Measurements from ENCODE around the gene BIRC3. TPM values are rescaled to one million over a fixed set of nuclear protein-coding genes. Genes with fewer than 3 reads are reported as not detected.

The BIRC3 gene
- total RNA-seq, 3 donors from 2014 or later: 2.6 to 30.0 (median 10.8) TPM

DNA sequence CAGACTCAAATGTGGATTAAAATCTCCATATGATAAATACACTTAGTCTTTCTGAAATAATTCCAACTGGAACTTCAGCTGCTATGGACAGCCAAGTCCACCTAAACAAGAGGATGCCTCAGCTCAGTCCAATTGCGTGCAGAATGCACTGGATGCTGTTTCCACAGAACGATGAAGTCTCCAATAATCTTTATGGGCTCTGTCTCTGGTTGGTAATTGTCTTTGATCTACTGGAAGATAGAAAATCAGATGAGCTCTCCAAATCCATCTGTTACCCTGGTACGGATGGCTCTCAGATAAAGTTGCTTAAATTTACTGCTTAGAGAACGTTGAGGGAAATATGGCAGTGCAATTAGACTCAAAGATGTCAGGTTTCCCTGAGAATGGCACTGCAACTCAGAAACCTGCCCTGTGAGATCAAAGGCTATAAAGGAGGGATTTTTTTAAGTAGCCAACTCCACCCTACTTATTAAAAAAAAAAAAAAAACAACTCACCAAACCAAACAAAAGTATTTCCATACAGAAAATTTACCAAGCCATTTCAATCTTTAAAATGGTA lies 859 bp upstream of the BIRC3 start:
- no peaks in the 10 kb centered on the region for H3K4me1 ChIP-seq
- peak overlapping the region in 1 of 3 donors; percentile 57 for H3K4me3 ChIP-seq
- H3K27ac ChIP-seq: peak overlapping the region; percentile 39 to 88
- no peak for DNase-seq (ENCODE audit: low spot score in 2 of 2)
- no peaks in the 10 kb centered on the region for H3K9me3 ChIP-seq
- no peaks in the 10 kb centered on the region for H3K36me3 ChIP-seq
- no peak for TF ChIP-seq POLR2AphosphoS5 (IDR thresholded peaks at IDR 0.05)
- no peak for TF ChIP-seq POLR2A (IDR thresholded peaks at IDR 0.05)
- TF ChIP-seq CTCF (IDR thresholded peaks at IDR 0.05): no peak
- H3K27me3 ChIP-seq: no peaks in the 10 kb centered on the region
- intact Hi-C loops (cut with DNase I; ENCODE audit: low total_unique reads): no loop called here

- intact Hi-C loops (cut with DNase I; ENCODE audit: low total_unique reads): no loop called here
- TF ChIP-seq POLR2A (IDR thresholded peaks at IDR 0.05) (no peak), POLR2AphosphoS5 (IDR thresholded peaks at IDR 0.05) (no peak), CTCF (IDR thresholded peaks at IDR 0.05) (no peak)
- no peaks in the 10 kb centered on the region for H3K4me1 ChIP-seq
- H3K36me3 ChIP-seq: no peaks in the 10 kb centered on the region
- no peak for DNase-seq (ENCODE audit: low spot score in 2 of 2)
- no peaks in the 10 kb centered on the region for H3K27me3 ChIP-seq
- H3K27ac ChIP-seq: peak overlapping the region; percentile 83 to 88
- H3K9me3 ChIP-seq: no peaks in the 10 kb centered on the region
- peak overlapping the region; percentile 57 to 72 (median 67) for H3K4me3 ChIP-seq
Observed at GRCh38 chr11:102317768-102318103, 452 bp downstream of the BIRC3 start.

DNA sequence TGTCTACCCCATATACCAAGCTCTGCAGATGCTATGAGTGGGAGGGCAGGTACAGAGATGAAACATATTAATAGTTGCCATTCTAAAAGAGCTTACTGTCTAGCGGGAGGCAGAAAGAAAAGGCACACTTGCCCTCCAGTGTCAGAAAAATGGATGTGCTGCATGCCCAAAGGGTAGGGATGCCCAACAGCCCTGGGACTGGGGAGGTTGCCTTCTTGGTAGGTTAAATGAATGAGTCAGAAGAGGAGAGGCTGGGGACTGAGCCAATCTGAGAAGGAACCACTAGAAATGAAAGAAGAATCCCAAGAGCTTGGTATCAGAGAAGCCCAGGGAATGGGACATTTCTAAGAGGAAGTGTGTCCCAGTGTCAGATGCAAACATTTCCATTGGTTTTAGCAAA lies 1.2 kb downstream of the BIRC3 start:
- TF ChIP-seq POLR2AphosphoS5 (IDR thresholded peaks at IDR 0.05) (no peak), CTCF (IDR thresholded peaks at IDR 0.05) (no peak), POLR2A (IDR thresholded peaks at IDR 0.05) (no peak)
- H3K4me3 ChIP-seq: peak overlapping the region; percentile 57 to 72 (median 67)
- intact Hi-C loops (cut with DNase I; ENCODE audit: low total_unique reads): no loop called here
- no peaks in the 10 kb centered on the region for H3K4me1 ChIP-seq
- peak overlapping the region in 1 of 2 donors; percentile 11 for H3K27ac ChIP-seq
- H3K27me3 ChIP-seq: no peaks in the 10 kb centered on the region
- no peaks in the 10 kb centered on the region for H3K36me3 ChIP-seq
- H3K9me3 ChIP-seq: no peaks in the 10 kb centered on the region
- DNase-seq (ENCODE audit: low spot score in 2 of 2): no peak

DNA sequence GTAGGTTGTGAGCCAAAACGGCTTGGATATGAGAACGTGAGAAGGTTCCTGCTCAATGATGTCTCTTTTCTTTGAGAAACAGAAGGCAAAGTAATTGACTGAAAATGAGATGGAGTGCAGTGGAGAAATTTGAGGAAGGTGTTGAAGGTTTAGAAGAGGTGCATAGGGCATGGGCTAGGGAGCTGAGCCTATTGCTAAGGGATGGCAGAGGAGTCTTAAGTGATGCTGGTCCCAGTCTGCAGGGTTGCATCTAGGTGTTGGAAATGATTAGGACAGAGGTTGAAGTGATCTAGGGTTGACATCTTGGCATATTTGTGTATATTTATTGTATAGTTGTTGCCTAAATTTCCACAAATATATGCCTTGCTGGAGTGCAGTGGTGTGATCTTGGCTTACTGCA lies 2.3 kb downstream of the BIRC3 start:
- Histone ChIP-seq H3K4me1 (no peaks in the 10 kb centered on the region), H3K27me3 (no peaks in the 10 kb centered on the region), H3K36me3 (no peaks in the 10 kb centered on the region), H3K27ac (peak overlapping the region in 1 of 2 donors; percentile 13), H3K4me3 (peak overlapping the region in 1 of 3 donors; percentile 67), H3K9me3 (no peaks in the 10 kb centered on the region)
- intact Hi-C loops (cut with DNase I; ENCODE audit: low total_unique reads): no loop called here
- no peak for TF ChIP-seq POLR2AphosphoS5 (IDR thresholded peaks at IDR 0.05)
- no peak for TF ChIP-seq CTCF (IDR thresholded peaks at IDR 0.05)
- TF ChIP-seq POLR2A (IDR thresholded peaks at IDR 0.05): no peak
- DNase-seq (ENCODE audit: low spot score in 2 of 2): no peak

- TF ChIP-seq CTCF (IDR thresholded peaks at IDR 0.05): no peak
- no peak for TF ChIP-seq POLR2AphosphoS5 (IDR thresholded peaks at IDR 0.05)
- TF ChIP-seq POLR2A (IDR thresholded peaks at IDR 0.05): no peak
- DNase-seq (ENCODE audit: low spot score in 2 of 2): no peak
- Histone ChIP-seq H3K4me3 (no peak overlapping the region), H3K27me3 (no peaks in the 10 kb centered on the region), H3K36me3 (no peaks in the 10 kb centered on the region), H3K27ac (peak overlapping the region in 1 of 2 donors; percentile 50), H3K4me1 (no peaks in the 10 kb centered on the region), H3K9me3 (no peaks in the 10 kb centered on the region)
- intact Hi-C loops (cut with DNase I; ENCODE audit: low total_unique reads): loop anchor here (5.0 kb wide), 1 partner anchor 128 kb away; no protein-coding TSS in a partner anchor
Observed at GRCh38 chr11:102320188-102320587, 2.9 kb downstream of the BIRC3 start.

All from breast epithelium (tissue), 4 donors.